ENCODE data around the gene KY.

The KY gene

GRCh38 chr3:134644731-134645514, 5.9 kb downstream of the KY start:
- no peak for DNase-seq

GRCh38 chr3:134643150-134643675, 7.6 kb downstream of the KY start:
- no peak for DNase-seq

- no peak for DNase-seq
These were observed 8.2 kb downstream of the KY start for GRCh38 chr3:134642445-134643149.

- DNase-seq, result peak in 1 of 2 experiments; percentile 13
These were observed 9.0 kb downstream of the KY start for GRCh38 chr3:134641671-134642300.

- no peak for DNase-seq
These were observed 9.9 kb downstream of the KY start for GRCh38 chr3:134640872-134641470.

- no peak for DNase-seq
These were observed 10.4 kb downstream of the KY start for GRCh38 chr3:134640378-134640777.

- no peak for DNase-seq
These were observed 12.3 kb downstream of the KY start for GRCh38 chr3:134638385-134639030.

GRCh38 chr3:134636406-134636805, 14.4 kb downstream of the KY start:
- no peak for DNase-seq

GRCh38 chr3:134630506-134630905, 20.3 kb downstream of the KY start:
- no peak for DNase-seq

GRCh38 chr3:134628884-134629283, 21.9 kb downstream of the KY start:
- DNase-seq, result no peak

- no peak for DNase-seq
These were observed 23.0 kb downstream of the KY start for GRCh38 chr3:134627831-134628230.

GRCh38 chr3:134625885-134626741, 24.7 kb downstream of the KY start:
- no peak for DNase-seq

- no peak for DNase-seq
These were observed 25.4 kb downstream of the KY start for GRCh38 chr3:134625462-134625861.

- DNase-seq, result no peak
These were observed 26.1 kb downstream of the KY start for GRCh38 chr3:134624537-134625287.

GRCh38 chr3:134623615-134624245, 27.1 kb downstream of the KY start:
- no peak for DNase-seq

GRCh38 chr3:134622806-134623365, 27.9 kb downstream of the KY start:
- DNase-seq, result no peak

GRCh38 chr3:134621854-134622253, 29.0 kb downstream of the KY start:
- DNase-seq, result no peak

- DNase-seq, result no peak
These were observed 30.2 kb downstream of the KY start for GRCh38 chr3:134620476-134621115.

- DNase-seq, result no peak
These were observed 30.9 kb downstream of the KY start for GRCh38 chr3:134619884-134620445.
